Activated T-cell treated with anti-CD3 and anti-CD28 coated beads, Interleukin-2, amount 50 U/mL, for 24 hours (primary cell): Measurements from ENCODE around the gene RBM20.

ENCODE experiments used
- DNase-seq: peaks from one replicate; pipeline ENCODE4 v3.0.0-alpha.2; 2020
- H3K27ac Mint-ChIP-seq: 2 replicates; pipeline ENCODE4 v1.8.0; 2020; ENCODE audit warnings: mild to moderate bottlenecking, mixed read lengths
- H3K27me3 Mint-ChIP-seq: 2 replicates; pipeline ENCODE4 v1.8.0; 2020; ENCODE audit warnings: mixed read lengths
- H3K36me3 Mint-ChIP-seq: 2 replicates; pipeline ENCODE4 v1.8.0; 2020; ENCODE audit warnings: low read depth, mixed read lengths
- H3K4me1 Mint-ChIP-seq: 2 replicates; pipeline ENCODE4 v1.8.0; 2020; ENCODE audit warnings: low read depth, mixed read lengths
- H3K4me3 Mint-ChIP-seq: 2 replicates; pipeline ENCODE4 v1.8.0; 2020; ENCODE audit warnings: mild to moderate bottlenecking, moderate library complexity, mixed read lengths
- H3K9me3 Mint-ChIP-seq: 2 replicates; pipeline ENCODE4 v1.8.0; 2020; ENCODE audit warnings: mixed read lengths

The RBM20 gene

DNA sequence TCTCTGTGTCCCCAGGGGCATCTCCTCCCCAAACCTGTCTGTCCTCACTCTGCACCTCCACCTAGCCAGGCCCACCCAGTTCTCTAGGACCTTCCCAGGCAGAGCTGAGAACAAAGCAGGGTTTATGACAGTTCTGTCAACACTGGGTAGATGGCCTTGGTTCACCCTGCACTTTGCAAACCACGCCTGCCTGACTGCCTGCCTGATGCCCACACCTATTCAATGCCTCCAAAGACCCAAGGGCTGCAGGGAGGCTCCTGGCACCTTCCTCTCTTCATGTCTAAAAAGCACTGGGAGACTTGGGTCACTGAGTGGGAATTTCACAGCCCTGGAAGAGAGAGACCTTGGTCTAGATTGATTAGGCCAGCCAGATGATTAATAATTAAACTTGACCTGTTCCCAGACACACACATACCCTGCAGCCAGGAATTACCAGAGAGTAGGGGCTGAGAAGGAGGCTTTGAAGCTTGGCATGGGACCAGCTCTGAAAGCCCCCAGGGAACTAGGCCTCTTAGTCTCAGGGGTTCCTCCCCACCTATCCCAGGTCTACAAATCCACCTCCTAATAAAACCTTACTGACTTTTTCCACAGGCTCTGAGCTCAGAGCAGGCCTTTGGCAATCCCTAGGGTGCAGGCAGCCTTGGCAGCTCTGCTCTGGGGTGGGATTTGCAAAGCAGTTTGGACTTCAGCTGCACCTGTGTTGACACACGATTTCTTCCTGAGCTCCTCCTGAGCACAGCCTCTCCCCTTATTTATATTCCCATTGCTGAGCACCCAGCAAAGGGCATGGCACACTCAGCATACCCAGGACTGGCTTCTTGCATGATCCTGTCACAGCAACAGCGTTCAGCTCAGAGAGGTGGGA is 201.9 kb downstream of the RBM20 start:
- no peaks in the 10 kb centered on the region for H3K9me3 Mint-ChIP-seq
- no peak overlapping the region for H3K4me3 Mint-ChIP-seq
- H3K27ac Mint-ChIP-seq = no peak overlapping the region
- no peaks in the 10 kb centered on the region for H3K27me3 Mint-ChIP-seq
- no peak for DNase-seq
- peaks cover 71% of the 10 kb centered on the region for H3K4me1 Mint-ChIP-seq
- no peaks in the 10 kb centered on the region for H3K36me3 Mint-ChIP-seq

DNA sequence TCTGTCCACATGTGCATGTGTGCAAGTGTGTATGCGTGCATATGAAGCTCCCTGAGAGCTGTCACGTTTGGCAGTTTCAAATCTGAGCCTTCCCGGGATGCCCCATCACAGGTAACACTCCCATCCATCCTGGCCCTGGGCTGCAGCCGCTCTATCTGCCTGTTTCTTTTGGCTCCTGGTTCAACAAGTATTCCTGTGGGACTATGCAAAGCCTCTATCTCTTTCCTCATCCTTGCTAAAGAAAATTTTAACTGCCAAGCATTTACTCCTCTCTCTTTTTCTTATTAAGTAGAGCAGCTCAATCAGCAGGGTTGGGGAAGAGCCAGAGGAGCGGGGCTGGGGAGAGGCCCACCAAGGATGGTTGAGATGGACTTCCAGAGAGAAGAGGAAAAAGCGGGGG is 203.2 kb downstream of the RBM20 start:
- Mint-ChIP-seq H3K27me3 (no peaks in the 10 kb centered on the region), H3K36me3 (no peaks in the 10 kb centered on the region), H3K9me3 (no peaks in the 10 kb centered on the region), H3K4me3 (no peak overlapping the region), H3K4me1 (peaks cover 70% of the 10 kb centered on the region), H3K27ac (no peak overlapping the region)
- DNase-seq = no peak

DNA sequence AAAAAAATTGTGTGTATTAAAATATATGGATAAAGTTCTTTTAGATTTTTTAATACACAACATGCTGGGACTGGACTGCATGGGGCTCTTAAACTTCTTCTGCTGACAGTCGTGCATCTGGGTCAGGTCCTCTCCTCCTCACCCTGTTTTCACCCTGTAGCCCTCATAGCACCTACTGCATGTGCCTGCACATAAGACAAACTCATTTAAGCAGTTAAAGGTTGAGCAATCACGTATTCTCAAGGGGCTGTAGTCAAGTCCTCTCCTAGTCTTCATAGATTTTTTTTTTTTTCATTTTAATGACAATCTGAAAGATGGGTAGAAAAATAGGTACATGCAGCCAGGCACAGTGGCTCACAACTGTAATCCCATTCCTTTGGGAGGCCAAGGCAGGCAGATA is 204.0 kb downstream of the RBM20 start:
- H3K36me3 Mint-ChIP-seq = no peaks in the 10 kb centered on the region
- no peak for DNase-seq
- H3K27me3 Mint-ChIP-seq = no peaks in the 10 kb centered on the region
- peaks cover 70% of the 10 kb centered on the region for H3K4me1 Mint-ChIP-seq
- no peaks in the 10 kb centered on the region for H3K9me3 Mint-ChIP-seq
- H3K4me3 Mint-ChIP-seq = no peak overlapping the region
- H3K27ac Mint-ChIP-seq = no peak overlapping the region

DNA sequence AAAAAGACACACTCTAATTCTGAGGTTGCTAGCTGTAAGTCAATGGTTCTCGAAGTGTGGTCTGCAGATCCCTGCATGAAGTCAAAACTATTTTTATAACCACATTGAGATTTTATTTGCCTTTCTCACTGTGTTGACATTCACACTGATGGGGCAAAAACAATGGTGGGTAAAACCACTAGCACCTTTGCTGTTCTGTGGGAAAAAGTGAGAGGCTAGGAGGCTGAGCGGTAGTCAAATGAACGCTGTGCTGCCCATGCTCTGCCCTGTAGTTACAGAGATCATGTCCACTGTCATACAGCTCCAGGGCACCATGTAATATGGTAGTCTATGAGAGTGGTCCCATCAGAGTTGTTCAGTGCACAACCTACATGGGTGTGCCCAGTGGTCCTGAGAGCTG is 206.0 kb downstream of the RBM20 start:
- Mint-ChIP-seq H3K36me3 (no peaks in the 10 kb centered on the region), H3K27me3 (no peaks in the 10 kb centered on the region), H3K27ac (no peak overlapping the region), H3K4me1 (peaks cover 72% of the 10 kb centered on the region), H3K9me3 (peaks cover 4% of the 10 kb centered on the region), H3K4me3 (no peak overlapping the region)
- no peak for DNase-seq

DNA sequence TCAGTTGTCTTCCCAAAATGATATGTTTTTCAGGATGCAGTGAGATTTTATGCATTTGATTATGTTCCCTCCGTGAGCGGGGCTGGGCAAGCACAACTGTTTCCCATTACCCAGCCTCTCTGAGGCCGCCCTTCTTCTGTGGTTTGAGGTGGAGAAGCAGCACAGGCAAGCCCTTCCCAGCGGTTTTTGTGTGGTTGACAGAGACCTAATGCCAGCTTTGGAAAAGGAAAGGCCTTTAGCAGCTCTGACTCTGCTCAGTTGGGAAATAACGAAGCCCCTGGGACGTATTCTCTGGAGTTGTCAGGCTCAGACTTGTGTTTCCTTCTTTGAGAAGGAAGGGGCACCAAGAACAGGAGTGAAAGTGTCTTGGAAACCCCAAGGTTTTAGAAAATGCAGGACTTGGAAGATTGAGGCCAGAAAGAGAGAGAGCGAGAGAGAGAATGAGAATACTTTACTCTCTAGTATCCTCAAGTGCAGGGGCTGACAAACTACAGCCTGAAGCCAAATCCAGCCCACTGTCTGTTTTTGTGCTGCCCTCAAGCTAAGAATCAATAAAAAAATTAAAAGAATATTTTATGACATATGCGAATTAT is 207.0 kb downstream of the RBM20 start:
- H3K9me3 Mint-ChIP-seq = peaks cover 4% of the 10 kb centered on the region
- H3K36me3 Mint-ChIP-seq = no peaks in the 10 kb centered on the region
- H3K4me3 Mint-ChIP-seq = peak overlapping the region; percentile 39
- no peaks in the 10 kb centered on the region for H3K27me3 Mint-ChIP-seq
- peaks cover 74% of the 10 kb centered on the region for H3K4me1 Mint-ChIP-seq
- H3K27ac Mint-ChIP-seq = peak overlapping the region; percentile 22
- no peak for DNase-seq

DNA sequence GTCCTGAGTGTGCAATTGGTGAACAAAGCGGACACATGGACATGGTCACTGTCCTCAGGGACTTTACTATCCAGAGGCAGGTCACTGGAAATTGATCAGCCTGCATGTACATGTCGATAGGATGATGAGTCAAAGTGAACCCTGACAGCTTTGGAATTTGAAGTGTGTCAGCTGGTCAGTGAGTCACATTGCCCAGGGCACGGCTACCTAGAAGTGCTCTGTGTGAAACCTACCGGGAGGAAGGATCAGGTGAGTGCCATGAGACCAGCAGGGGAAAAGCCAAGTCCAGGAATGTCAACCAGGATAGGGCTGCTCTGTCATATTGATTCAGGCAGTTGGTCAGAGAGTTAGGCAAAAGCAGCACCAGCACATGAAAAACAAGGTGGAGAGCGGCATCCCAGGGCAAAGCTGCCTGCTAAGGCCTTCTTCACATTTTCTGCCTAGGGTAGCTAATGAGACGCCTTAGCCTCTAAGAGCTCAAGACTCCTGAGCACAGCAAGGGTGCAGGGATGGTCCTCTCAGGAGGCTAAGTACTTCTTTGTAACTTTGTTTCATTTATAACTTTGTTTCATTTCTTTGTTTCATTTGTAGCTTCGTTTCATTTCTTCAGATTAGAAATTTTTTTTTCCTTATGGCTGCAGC is 208.2 kb downstream of the RBM20 start:
- no peak for DNase-seq
- Mint-ChIP-seq H3K9me3 (peaks cover 6% of the 10 kb centered on the region), H3K27ac (peak overlapping the region; percentile 80), H3K27me3 (no peaks in the 10 kb centered on the region), H3K36me3 (peaks cover 2% of the 10 kb centered on the region), H3K4me1 (peaks cover 74% of the 10 kb centered on the region), H3K4me3 (peak overlapping the region; percentile 28)

DNA sequence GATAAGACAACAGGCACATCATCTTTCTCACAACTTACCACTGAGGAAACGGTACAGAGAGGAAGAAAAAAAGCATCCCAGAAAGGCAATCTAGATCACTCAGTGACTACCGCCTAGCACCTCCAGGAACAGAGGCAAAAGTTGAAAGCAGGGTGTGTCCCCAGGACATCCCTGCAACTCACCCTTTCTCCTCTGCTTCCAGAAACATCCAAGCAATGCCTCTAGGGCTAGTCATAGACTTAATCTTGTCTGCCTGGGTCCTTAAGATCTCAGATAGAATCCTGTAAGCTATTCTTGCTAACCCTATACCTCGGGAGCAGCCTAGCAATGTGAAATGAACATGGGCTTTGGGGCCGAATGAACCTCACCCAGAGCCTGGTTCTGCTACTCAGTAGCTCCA is 208.8 kb downstream of the RBM20 start:
- no peaks in the 10 kb centered on the region for H3K27me3 Mint-ChIP-seq

DNA sequence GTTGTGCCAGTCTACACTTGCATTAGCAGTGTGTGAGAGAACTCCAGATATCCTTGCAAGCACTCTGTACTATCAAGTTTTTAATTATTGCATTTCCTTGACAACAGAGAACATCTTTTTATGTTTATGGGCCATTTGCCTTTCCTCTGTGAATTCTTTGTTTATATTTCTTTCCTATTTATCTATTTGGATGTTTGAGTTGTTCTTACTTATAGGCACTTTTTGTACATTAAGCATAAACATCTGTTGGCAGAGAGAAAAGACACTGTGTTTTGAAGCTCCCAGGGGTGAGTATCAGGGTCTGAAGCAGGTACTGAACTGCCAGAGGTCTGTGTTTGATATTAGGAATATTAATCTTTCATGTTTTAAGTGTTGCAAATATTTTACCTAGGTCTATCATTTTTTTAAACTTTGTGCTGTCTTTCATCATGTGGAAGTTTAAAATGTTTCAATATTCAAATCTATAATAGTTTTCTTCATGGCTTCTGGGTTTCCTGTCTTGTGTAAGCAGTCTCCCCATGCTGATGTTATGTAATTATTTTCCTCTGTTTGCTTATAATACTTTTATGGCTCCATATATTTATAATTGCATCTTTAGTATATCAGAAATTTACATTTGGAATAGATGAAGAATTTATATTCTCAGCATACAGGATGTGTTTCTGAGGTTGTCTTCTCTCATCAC is 209.9 kb downstream of the RBM20 start:
- Mint-ChIP-seq H3K27me3 (no peaks in the 10 kb centered on the region), H3K4me1 (peaks cover 83% of the 10 kb centered on the region), H3K9me3 (peaks cover 6% of the 10 kb centered on the region), H3K4me3 (no peak overlapping the region), H3K27ac (no peak overlapping the region), H3K36me3 (peaks cover 2% of the 10 kb centered on the region)
- no peak for DNase-seq

More for the DNA sequence above, 208.8 kb downstream of the RBM20 start:
- peaks cover 6% of the 10 kb centered on the region for H3K9me3 Mint-ChIP-seq
- H3K27ac Mint-ChIP-seq = peak overlapping the region; percentile 15
- H3K36me3 Mint-ChIP-seq = peaks cover 2% of the 10 kb centered on the region
- peak overlapping the region; percentile 28 for H3K4me3 Mint-ChIP-seq
- peak; percentile 20 for DNase-seq
- H3K4me1 Mint-ChIP-seq = peaks cover 77% of the 10 kb centered on the region

DNA sequence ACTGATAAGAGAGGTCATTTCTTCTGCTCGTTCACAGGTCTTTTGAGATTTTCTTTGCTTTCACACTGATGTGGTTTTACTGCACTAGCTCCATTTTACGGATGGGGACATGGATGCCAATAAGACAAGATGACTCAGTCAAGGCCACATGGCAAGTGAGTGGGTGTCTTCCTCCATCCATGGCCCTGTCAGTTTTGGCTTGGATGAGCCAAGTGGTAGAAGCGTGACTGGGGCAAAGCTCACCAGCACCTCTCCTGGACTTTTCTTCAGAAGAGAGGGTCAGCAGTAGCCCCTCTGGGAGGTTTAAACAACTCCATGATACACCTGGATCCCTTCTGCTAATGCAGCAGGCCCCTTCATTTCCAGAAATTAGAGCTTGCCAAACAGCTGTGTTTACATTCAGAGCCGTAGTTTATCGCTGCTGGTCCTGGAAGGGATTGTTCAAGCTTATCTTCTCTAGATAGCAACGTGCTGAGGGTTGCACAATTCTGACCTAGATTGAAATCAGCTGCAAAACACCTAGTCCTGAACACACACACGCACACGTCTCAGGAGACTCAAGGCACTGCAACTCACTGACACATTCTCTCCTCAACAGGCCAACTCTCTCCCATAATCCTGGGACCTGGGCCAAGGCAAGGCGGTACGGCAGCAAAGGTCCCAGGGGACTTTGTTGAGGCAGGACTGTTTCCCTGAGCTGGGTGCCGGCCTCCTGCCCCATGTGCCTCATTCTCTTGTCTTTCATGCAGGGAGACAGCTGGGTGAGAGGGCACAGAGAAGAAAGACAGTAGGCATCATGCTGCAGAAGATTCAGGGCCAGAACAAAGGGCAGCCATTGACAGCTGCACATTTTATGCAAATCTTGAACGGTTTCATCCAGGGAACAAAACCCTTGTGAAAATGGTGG is 213.4 kb downstream of the RBM20 start:
- Mint-ChIP-seq H3K9me3 (peaks cover 6% of the 10 kb centered on the region), H3K36me3 (peaks cover 8% of the 10 kb centered on the region), H3K27me3 (no peaks in the 10 kb centered on the region), H3K4me1 (peaks cover 87% of the 10 kb centered on the region), H3K4me3 (peak overlapping the region; percentile 12), H3K27ac (peak overlapping the region; percentile 20)
- DNase-seq = no peak

DNA sequence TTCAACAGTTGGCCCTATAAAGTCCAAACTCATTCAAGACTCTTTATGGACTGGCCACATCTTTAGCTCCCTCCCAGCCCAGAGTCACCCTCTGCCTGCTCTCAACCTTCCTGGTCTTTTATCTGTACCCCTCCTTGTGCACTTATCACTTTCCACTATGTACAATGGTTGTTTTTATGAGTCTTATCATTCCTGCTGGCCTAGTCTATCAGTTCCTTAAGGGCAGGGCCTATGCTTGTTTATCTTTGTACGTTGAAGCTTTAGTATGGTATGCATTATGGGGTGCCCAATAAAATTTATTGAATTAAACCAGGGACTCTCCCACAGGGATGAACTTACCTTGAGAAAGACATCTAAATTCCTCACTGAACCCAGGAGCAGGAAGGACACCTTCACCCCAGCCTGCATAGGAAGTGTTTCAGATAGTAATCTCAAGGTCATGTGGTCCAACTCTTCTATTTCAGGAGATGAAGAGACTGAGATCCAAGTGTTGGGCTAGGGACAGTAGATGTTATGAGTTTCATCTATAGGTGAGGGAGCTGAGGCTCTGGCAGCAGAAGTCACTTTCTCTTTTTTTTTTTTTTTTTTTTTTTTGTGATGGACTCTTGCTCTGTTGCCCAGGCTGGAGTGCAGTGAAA is 214.3 kb downstream of the RBM20 start:
- peaks cover 8% of the 10 kb centered on the region for H3K36me3 Mint-ChIP-seq
- peaks cover 87% of the 10 kb centered on the region for H3K4me1 Mint-ChIP-seq
- H3K4me3 Mint-ChIP-seq = no peak overlapping the region
- DNase-seq = no peak
- no peaks in the 10 kb centered on the region for H3K27me3 Mint-ChIP-seq
- peaks cover 6% of the 10 kb centered on the region for H3K9me3 Mint-ChIP-seq
- H3K27ac Mint-ChIP-seq = peak overlapping the region; percentile 20

DNA sequence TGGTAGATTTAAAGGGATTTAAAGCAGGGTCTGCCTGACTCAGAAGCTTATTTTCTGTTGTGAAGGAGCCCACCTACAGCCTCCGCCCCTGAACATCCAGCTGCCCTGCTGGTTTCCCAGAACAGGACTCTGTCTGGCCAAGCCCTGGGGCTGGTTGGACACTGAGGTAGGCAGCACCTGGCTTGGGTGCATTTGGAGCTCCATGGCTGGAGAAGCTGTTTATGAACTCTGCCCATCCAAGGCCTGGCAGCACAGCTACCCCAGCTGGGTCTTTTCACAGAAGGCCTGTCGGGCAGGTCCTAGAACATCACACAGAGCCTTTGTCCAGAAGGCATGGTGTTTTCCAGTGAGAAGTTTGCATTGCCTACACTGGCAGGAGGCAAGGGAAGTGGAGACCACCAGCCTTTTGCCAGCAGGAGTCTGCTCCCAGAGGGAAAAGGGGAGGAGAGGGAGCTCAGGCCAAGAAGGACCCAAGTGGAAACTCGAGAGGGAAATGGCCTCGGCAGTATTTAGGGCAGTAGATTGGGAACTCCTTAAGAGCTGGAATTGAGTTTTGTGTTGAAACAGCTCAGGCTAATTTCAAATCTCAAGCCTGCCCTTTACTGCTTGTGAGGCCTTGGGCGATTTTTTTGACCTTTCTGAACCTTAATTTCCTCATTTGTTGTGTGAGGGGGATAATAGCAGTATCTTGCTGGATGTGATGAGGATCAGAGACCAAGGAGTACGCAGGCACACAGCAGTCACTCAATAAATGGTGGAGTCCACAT is 215.3 kb downstream of the RBM20 start:
- Mint-ChIP-seq H3K9me3 (peaks cover 6% of the 10 kb centered on the region), H3K27ac (peak overlapping the region; percentile 90), H3K4me3 (no peak overlapping the region), H3K36me3 (peaks cover 8% of the 10 kb centered on the region), H3K27me3 (no peaks in the 10 kb centered on the region), H3K4me1 (peaks cover 87% of the 10 kb centered on the region)
- DNase-seq = no peak

DNA sequence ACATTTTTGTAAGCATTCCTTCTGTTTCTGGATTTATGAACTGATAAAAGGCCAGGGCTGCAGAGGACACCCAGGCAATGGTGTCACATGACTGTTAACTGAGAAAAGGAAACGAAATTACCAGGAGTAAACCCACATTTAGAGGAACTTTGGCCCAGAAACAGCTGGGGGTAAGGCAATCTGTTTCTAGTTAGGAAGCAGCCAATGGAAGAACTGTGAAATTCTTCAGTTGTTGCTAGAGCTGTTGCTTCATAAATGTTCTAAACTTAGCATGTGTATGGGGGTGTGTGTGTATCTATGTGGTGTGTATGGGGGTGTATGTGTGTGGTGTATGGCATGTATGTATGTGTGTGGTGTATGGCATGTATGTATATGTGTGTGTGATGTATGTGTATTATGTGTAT is 215.8 kb downstream of the RBM20 start:
- Mint-ChIP-seq H3K36me3 (peaks cover 8% of the 10 kb centered on the region), H3K27ac (peak overlapping the region; percentile 90), H3K9me3 (peaks cover 4% of the 10 kb centered on the region), H3K4me1 (peaks cover 87% of the 10 kb centered on the region), H3K27me3 (no peaks in the 10 kb centered on the region), H3K4me3 (no peak overlapping the region)
- no peak for DNase-seq
